AG04450 (cell line): Measurements from ENCODE around the gene LTO1. TPM values are rescaled to one million over a fixed set of nuclear protein-coding genes. Genes with fewer than 3 reads are reported as not detected.
A peak's percentile ranks its signal among the peaks of the same experiment; 100 is the strongest.

Experiments
- CTCF ChIA-PET: fragments of 300-600, 350-600 bp; formaldehyde crosslinking; extraction: SDS; loops from one replicate; lab custom pipeline; 2022; ENCODE audit warnings: antibody characterized with exemption, inconsistent platforms; lab: Charles Lee
- POLR2A ChIA-PET: fragments of 350-600 bp; formaldehyde crosslinking; extraction: SDS; loops from one replicate; lab custom pipeline; 2021; ENCODE audit warnings: antibody characterized with exemption, inconsistent platforms; lab: Yijun Ruan, JAX
- DNase-seq: peaks from one replicate; pipeline ENCODE4 v3.0.0-alpha.2; 2011; ENCODE audit warnings: low read depth, low spot score
- H3K27ac ChIP-seq: one replicate; pipeline ENCODE4 v1.5.1; 2012; ENCODE audit warnings: low read depth, low read length, control low read depth
- H3K27me3 ChIP-seq: one replicate; pipeline ENCODE4 v1.6.0; 2012; ENCODE audit warnings: low read length; ENCODE audit not compliant: control insufficient read depth, insufficient read depth
- H3K4me3 ChIP-seq: 2 replicates; pipeline ENCODE4 v1.5.1; 2011; ENCODE audit warnings: mild to moderate bottlenecking, low read depth, low read length, control low read depth
- H3K9me3 ChIP-seq: 2 replicates; pipeline ENCODE4 v1.5.1; 2012; ENCODE audit warnings: low read length; ENCODE audit not compliant: control insufficient read depth, insufficient read depth
- CTCF ChIP-seq: IDR thresholded peaks from 2 replicates; pipeline ENCODE4 v1.5.1; 2011; ENCODE audit warnings: low read depth, low read length, control low read depth, inconsistent platforms
- polyA plus RNA-seq: library from polyadenylated mRNA; depleted of rRNA; stranded (reverse); fragments of >200 nt; gene quantifications from 2 replicates; pipeline ENCODE4 v1.2.3, GENCODE V29; 2011

Gene LTO1
- polyA plus RNA-seq, 1 experiment, result 18.3 TPM

GRCh38 chr11:69663326-69663725 lies 11.8 kb downstream of the LTO1 start:
- ChIA-PET POLR2A (no interaction called here), CTCF (no interaction called here)
- Histone ChIP-seq H3K27me3 (no peaks in the 10 kb centered on the region), H3K4me3 (no peak overlapping the region), H3K27ac (no peak overlapping the region), H3K9me3 (no peaks in the 10 kb centered on the region; the same call in 1 of the 2 replicates)
- no peak for TF ChIP-seq CTCF
- no peak for DNase-seq

DNA sequence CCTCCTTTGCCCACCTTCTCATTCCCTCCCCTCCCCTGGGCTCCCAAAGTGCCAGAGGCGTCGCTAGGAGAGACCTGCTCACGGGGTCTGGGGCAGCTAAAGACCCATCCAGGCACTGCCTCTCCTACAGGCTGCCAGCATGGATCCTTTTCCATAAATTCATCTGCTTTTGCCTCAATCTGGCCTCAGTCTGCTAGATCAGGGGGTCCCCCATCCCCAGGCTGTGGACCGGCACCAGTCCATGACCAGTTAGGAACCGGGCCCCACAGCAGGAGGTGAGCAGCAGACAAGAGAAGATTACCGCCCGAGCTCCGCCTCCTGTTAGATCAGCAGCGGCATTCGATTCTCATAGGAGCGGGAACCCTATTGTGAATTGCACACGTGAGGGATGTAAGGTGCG lies 12.3 kb downstream of the LTO1 start:
- DNase-seq, result no peak
- H3K4me3 ChIP-seq, result no peak overlapping the region
- no peak for TF ChIP-seq CTCF
- no peak overlapping the region for H3K27ac ChIP-seq
- no peaks in the 10 kb centered on the region; the same call in 1 of the 2 replicates for H3K9me3 ChIP-seq
- H3K27me3 ChIP-seq, result no peaks in the 10 kb centered on the region
- POLR2A ChIA-PET, result interaction anchor here (0.8 kb wide), 1 partner anchor 12 kb away, joined by 3 read pairs; no protein-coding TSS in a partner anchor
- CTCF ChIA-PET, result interaction anchor here (1.6 kb wide), 1 partner anchor 563 kb away, joined by 4 read pairs; no protein-coding TSS in a partner anchor

DNA sequence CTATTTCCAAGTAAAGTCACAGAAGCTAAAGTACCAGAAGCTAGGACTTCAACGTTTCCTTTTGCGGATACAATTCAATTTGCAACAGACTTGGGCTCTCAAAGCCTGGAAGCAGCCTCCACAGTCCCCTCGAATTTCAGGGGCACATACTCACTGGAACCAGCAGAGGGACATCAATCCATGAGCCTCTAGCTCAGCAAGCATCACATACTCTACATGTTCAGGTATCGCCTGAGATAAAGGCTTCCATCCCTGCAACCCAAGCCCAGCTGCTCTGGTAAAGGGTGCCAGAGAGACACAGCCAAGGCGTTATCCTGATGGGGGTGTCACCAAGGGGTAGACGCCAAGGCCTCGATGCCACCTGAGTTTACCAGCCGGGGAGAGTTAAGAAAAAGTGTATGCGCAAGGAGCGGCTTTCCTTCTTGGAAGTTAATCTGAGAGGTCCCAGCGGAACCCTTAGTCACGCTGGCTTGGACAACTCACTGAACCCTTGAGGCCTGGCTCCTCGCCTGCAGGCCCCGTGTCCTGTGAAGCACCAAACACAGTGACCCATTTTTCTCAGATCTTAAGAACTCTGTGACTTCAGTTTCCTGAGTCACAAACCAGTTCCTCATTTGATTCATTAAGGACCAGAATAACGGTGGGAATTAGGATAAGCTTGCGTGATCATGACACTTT lies 13.0 kb downstream of the LTO1 start:
- Histone ChIP-seq H3K27me3 (no peaks in the 10 kb centered on the region), H3K27ac (no peak overlapping the region), H3K4me3 (no peak overlapping the region), H3K9me3 (no peaks in the 10 kb centered on the region; the same call in 1 of the 2 replicates)
- DNase-seq, result no peak
- TF ChIP-seq CTCF, result peak; percentile 41
- POLR2A ChIA-PET, result interaction anchor here (0.8 kb wide), 1 partner anchor 12 kb away, joined by 3 read pairs; no protein-coding TSS in a partner anchor
- CTCF ChIA-PET, result interaction anchor here (1.1 to 1.6 kb wide), 2 partner anchors 8 to 563 kb away, joined by 3 to 4 read pairs; no protein-coding TSS in a partner anchor

- H3K27me3 ChIP-seq, result no peaks in the 10 kb centered on the region
- CTCF ChIA-PET, result interaction anchor here (1.1 to 1.6 kb wide), 2 partner anchors 9 to 562 kb away, joined by 3 to 4 read pairs; no protein-coding TSS in a partner anchor
- POLR2A ChIA-PET, result no interaction called here
- no peaks in the 10 kb centered on the region for H3K9me3 ChIP-seq
- no peak overlapping the region for H3K27ac ChIP-seq
- TF ChIP-seq CTCF, result no peak
- no peak for DNase-seq
- no peak overlapping the region for H3K4me3 ChIP-seq
Observed at GRCh38 chr11:69661413-69661715, 13.8 kb downstream of the LTO1 start.

DNA sequence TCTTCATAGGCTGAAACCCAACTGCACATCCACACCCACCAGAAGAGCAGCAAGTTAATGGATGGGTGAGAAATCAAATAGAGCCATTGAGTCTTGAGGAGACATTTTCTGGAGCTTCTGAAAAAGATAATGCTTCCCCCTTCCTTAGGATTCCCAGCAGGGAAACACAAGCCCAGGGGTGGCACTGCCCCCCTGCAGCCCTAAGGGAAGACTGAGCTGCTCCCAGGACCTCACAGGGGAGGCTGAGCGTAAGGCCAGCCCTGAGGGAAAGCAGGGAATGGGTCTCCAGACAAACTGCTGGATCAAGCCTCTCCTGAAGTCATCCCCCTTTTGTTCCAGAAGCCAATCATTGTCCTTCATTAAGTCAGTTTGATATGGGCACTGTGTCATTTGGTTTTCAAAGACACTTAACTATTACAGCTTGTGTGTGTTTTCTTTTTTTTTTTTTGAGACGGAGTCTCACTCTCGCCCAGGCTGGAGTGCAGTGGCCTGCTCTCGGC lies 15.1 kb downstream of the LTO1 start:
- ChIA-PET CTCF (interaction anchor here (0.6 to 3.3 kb wide), 4 partner anchors 10 to 558 kb away, joined by 3 to 17 read pairs (median 4); no protein-coding TSS in a partner anchor), POLR2A (no interaction called here)
- DNase-seq, result no peak
- H3K4me3 ChIP-seq, result no peak overlapping the region
- H3K27ac ChIP-seq, result no peak overlapping the region
- no peaks in the 10 kb centered on the region for H3K9me3 ChIP-seq
- H3K27me3 ChIP-seq, result no peaks in the 10 kb centered on the region
- TF ChIP-seq CTCF, result no peak
